Activated CD8-positive, alpha-beta memory T cell treated with anti-CD3 and anti-CD28 coated beads, Interleukin-2, amount 50 U/mL, for 48 hours (primary cell): ENCODE results near the gene PDE6C.

ENCODE experiments used
- DNase-seq: peaks from one replicate; pipeline ENCODE4 v3.0.0-alpha.2; 2020

The PDE6C gene

DNA sequence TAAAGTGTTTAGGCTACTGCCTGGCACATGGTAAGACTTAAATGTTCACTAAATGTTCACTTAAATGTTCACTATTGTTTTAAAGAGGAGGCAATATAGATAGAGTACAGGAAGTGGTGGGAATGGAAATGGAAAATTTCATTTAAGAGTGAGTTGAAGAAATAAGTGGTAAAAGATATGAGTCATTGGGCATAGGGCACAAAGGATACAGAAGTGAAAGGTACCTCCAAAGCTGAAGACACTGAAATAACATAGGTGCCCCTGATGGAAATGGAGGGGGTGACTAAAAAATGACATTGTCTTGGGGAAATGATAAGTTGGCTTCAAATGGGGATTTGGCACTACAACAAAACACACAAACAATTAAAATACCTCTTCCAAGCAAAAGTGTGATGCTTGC lies 95.3 kb downstream of the PDE6C start:
- no peak for DNase-seq

DNA sequence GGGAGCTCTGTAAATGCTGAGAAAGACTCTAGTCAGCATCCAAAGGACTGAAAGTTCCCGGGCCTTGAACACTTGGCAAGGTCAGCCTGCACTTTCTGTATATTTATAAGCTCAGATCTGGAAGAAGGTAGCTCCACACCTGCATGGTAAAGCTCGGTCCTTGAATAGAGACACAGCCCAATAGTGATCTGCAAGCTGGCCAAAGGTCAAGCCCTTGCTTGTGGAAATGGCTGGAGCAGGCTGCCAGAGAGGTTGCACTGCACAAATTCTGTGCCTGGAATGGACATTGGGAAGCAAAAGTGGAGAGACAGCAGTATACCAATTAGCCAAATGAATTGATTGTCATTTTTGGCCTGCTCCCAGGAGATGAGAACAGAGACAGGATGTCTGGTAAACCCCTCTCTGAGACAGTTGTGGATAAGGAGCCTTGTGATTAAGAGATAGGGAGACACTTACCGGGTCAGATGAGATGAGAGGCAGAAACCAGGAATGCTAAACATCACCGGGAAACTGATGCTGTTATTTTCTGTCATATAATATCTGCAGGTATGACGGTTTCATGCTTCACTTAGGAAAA lies 98.1 kb downstream of the PDE6C start:
- no peak for DNase-seq

DNA sequence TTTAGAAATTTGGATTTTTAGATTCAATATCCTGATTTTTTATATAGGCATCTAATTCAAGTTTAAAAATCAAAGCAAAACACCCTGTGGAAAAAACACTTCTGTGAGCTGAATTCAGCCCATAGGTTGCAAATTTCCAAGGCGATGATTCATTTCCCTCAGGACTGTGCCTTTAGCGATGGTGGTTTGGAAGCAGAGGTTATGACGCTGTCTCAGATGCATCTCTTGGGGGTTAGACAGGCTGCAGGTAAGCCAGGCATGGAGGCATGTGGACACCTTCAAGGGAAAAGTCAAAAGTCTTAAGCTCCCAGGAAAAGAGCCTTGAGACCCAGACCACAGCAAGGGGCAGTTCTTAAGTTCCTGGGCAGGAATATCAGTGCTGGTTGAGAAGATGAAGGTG lies 99.6 kb downstream of the PDE6C start:
- DNase-seq, result no peak

DNA sequence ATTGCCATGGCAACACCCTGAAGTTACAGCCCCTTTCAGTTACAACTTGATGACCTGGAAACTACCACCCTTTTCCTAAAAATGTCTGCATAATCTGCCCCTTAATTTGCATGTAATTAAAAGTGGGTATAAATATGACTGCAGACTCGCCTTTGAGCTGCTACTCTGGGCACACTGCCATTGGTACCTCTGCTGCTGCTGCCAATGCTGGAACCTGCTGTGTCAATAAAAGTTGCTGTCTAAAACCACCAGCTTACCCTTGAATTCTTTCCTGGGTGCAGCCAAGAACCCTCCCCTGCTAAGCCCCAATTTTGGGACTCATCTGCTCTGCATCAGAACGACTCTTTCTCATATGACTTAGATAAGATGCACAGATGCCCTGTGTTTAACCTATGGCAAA lies 100.3 kb downstream of the PDE6C start:
- DNase-seq, result no peak

DNA sequence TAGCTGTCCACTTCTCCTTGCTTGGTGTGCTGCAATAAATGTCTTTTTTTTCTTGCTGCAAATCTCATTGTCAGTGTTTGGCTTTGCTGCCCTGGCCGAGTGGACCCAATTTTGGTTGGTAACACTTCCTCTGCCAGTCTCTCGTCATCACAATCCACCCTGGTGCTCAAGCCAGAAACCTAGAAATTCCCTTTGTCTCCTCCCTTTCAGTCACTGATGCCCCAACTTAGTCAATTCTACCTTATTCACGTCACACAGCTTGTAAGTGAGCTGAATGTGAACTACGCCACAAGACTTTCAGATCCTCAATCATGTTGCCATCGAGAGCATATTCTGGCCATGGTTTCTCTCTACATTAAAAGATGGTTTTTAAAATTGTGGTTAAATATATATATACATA lies 103.0 kb downstream of the PDE6C start:
- no peak for DNase-seq
